Measurements from ENCODE around the gene CATSPERE. TPM values are rescaled to one million over a fixed set of nuclear protein-coding genes. Genes with fewer than 3 reads are reported as not detected.
A peak's percentile ranks its signal among the peaks of the same experiment; 100 is the strongest.
"Not testable (repeated sequence)": the region's sequence is repeated elsewhere in the genome, so short reads cannot be mapped to it uniquely, and the experiment has no call there.

Gene CATSPERE
- total RNA-seq, 1 donor from 2014 or later: 0.74 TPM

- DNase-seq (ENCODE audit: low spot score): no peak
These were observed 12.6 kb upstream of the CATSPERE start for GRCh38 chr1:244448279-244449036.

- DNase-seq (ENCODE audit: low spot score): no peak
These were observed 11.1 kb upstream of the CATSPERE start for GRCh38 chr1:244449936-244450508.

DNA sequence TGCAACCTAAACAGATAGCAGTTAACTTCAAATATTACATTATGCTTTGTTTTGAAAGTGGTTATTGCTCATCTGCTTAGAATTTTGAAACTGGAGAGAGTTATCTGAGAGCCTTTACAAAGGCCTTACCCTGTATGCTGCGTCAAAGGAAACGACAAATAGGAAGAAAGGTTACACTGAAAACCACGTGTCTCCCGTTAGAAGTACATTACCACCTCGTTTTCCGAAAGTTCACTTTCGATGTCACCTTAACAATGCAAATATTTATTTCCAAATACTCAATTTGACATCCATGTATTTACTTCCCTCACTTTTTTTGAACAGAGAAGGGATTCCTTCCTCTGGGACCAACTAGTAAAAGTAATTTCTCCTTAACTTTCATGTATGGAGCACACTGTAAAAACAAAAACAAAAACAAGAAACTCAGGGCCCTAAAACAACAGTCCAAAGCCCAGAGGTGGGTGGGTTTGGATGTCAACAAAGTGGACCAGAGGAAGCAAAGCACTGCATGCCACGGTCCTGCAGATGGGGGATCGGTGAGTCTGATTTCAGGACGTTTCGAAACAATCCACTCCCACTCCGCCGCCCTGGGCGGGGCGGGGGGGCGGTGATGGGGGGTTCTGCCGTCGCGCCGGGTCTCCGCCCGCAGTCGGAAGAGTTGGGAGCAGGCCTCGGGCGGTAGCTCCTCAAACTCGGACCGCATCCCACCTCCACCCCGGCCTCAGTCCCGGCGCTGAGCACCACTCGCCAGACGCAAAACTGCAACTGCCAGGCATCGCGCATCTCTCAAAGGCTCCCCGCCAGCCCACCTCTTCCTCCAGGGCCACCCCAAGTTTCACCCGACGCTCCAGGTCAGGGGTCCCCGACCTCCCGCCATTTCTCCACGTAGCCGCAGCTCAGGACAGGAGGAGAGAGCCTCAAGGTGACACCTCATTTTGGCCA lies 10.2 kb upstream of the CATSPERE start:
- no peak for DNase-seq (ENCODE audit: low spot score)

DNA sequence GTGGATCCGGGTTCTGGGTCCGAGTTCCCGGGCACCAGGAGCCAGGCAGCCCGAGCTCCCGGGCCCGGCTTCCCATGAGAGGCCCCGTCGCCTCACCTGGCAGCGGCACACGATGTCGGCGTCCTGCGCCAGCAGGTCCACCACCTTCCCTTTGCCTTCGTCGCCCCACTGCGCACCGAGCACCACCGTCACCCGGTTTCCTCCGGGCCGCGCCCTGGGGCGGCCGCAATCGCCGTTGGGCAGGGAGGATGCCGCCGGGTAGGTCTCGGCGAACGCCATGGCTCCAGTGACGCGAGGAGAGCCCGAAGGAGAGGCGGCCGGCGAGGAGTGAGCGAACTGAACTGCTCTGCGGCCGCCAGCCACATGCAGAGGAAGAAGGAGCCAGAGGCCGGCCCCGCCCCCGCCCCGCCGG lies 9.5 kb upstream of the CATSPERE start, which contains the start of gene ADSS2:
Gene ADSS2, minus strand, starts transcription at position 371 of the 412 bp plus-strand sequence. Its CDS starts 92 bp downstream, at position 279.
- no peak for DNase-seq (ENCODE audit: low spot score)

- peak; percentile 99 for DNase-seq (ENCODE audit: low spot score)
These were observed 8.9 kb upstream of the CATSPERE start for GRCh38 chr1:244451951-244452795.

- no peak for DNase-seq (ENCODE audit: low spot score)
These were observed 6.7 kb upstream of the CATSPERE start for GRCh38 chr1:244454412-244454811.

DNA sequence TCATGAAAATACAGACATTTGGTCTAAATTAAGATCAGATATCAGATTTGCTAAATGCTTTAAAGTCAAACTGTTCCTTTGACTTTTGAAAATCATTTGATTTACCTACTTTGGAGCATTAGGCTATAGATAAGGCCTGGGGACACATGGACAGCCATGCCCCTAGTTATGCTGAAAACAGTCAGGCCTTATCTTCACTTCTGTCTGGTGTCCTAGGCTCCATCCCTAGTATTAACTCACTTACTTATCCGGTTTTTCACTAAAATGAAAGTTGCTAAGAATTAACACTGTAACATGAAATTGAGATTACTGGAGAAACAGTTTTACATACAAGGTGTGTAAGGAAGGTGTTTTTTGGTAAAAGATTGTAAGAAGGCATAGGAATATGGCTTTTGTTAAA lies 4.5 kb upstream of the CATSPERE start:
- DNase-seq (ENCODE audit: low spot score): no peak

- no peak for DNase-seq (ENCODE audit: low spot score)
These were observed 2.3 kb upstream of the CATSPERE start for GRCh38 chr1:244458781-244459180.

- no peak for DNase-seq (ENCODE audit: low spot score)
These were observed 876 bp upstream of the CATSPERE start for GRCh38 chr1:244460197-244460596.

- no peak for DNase-seq (ENCODE audit: low spot score)
These were observed 5.7 kb downstream of the CATSPERE start for GRCh38 chr1:244466724-244467123.

GRCh38 chr1:244473059-244473605 lies 12.1 kb downstream of the CATSPERE start:
- no peak for DNase-seq (ENCODE audit: low spot score)

DNA sequence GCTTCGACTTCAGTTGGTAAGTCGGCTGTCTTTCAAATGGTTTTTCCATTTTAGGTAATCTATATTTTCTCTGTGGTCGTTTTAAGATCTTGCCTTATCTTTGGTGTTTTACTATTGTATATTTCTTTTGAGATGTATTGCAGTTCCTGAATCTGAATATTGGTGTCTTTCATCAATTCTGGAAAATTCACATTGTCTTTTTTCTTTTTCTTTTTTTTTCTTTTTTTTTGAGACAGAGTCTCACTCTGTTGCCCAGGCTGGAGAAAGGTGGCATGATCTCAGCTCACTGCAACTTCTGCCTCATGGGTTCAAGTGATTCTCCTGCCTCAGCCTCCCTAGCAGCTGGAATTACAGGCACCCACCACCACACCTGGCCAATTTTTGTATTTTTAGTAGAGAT lies 23.9 kb downstream of the CATSPERE start:
- DNase-seq (ENCODE audit: low spot score): not testable (repeated sequence)

DNA sequence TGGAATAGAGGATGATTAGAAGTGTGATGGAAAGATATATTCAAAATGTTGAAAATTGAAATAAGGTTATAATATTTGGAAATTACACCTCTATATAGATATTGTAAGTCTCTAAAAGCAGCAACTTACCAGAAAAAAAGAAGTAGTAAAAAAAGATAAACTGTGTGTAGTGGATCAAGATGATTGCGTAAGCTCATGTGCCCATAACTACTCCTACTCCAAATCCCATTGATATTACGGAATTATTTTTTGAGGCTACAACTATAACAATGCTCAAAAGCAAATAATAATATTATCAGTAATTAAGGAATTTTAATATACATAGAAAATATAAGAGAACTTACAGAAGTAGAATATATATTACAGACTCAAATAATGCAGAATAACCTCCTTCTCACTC lies 33.6 kb downstream of the CATSPERE start:
- DNase-seq (ENCODE audit: low spot score): no peak

DNA sequence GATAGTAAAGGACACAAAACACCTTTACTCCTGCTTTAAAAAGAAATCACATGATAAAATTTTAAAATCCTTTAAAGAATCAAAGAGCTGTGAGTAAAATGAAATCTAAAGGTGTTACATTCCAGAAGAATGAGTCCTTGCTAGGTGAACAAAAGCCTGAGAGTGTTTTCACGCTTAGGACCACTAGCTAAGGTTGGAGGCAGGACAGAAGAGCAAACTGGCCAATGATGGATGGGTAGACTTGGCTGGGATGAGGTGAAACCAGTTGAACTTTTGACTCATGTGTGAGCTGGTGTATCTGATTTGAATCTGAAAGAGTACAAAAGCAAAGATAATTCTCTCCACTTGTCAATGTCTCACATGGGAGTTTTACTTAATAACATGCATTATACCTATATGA lies 35.1 kb downstream of the CATSPERE start:
- DNase-seq (ENCODE audit: low spot score): no peak

DNA sequence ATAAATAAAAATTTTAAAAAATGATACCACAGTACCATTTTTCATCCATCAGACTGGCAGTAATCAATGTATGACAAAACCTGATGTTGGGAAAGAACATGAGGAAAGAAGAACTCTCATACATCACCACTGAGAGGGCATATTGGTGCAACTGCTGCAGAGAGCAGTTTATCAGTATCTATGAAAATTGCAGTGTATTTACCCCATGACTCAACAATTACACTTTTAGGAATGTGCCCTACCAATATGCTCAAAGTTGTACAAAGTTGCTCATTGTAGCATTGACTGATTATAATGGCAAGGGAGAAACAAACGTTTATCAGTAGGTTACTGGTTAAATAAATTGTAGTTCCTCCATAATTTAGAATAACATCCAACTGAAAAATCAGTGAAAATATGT lies 36.7 kb downstream of the CATSPERE start:
- no peak for DNase-seq (ENCODE audit: low spot score)

- DNase-seq (ENCODE audit: low spot score): not testable (repeated sequence)
These were observed 38.4 kb downstream of the CATSPERE start for GRCh38 chr1:244499484-244499883.

DNA sequence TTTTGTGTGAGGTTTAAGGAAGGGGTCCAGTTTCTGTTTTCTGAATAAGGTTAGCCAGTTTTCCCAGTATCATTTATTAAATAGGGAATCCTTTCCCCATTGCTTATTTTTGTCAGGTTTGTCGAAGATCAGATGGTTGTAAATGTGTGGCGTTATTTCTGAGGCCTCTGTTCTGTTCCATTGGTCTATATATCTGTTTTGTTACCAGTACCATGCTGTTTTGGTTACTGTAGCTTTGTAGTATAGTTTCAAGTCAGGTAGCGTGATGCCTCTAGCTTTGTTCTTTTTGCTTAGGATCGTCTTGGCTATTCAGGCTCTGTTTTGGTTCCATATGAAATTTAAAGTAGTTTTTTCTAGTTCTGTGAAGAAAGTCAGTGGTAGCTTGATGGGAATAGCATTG lies 39.4 kb downstream of the CATSPERE start:
- not testable (repeated sequence) for DNase-seq (ENCODE audit: low spot score)

GRCh38 chr1:244502630-244503029 lies 41.6 kb downstream of the CATSPERE start:
- DNase-seq (ENCODE audit: low spot score): no peak

DNA sequence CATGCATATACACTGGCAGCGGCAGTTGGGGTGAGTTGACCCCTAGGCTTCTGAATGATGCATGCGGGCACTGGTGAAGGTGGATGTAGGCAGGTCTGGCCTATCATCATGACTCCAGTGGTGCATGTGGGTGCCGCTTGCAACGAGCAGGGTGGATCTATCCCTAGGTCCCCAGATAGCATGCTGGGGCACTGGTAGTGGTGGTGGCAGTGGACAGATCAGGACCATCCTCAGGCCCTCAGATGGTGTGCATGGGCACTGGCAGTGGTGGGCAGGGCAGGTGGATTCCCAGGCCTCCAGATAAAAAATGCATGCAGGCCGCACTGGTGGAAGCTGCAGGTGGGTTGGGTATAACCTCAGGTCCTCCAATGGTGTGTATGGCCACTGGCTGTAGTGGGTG lies 52.4 kb downstream of the CATSPERE start:
- DNase-seq (ENCODE audit: low spot score): no peak

- DNase-seq (ENCODE audit: low spot score): no peak
These were observed 54.6 kb downstream of the CATSPERE start for GRCh38 chr1:244515680-244516079.

DNA sequence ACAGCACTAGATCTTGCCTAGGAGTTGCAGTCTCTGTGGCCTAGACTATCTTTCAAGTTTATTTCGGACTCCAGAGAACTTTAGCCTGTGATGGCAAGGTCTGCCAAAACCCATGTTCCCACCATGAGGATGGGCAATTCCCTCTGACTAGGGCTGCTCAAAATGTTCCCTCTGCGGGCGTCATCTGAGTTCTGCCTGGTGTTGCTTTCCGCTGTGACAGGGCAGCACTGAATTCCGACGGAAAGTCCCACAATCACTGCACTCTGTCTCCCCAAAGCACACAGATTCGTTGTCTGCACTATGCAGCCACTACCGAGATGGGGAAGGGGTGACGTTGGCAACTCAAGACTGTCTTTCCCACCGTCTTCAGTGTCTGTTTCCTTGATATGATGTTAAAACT lies 75.2 kb downstream of the CATSPERE start:
- DNase-seq (ENCODE audit: low spot score): no peak
